Vagina (tissue), 2 donors: Measurements from ENCODE around the gene YLPM1. TPM values are rescaled to one million over a fixed set of nuclear protein-coding genes. Genes with fewer than 3 reads are reported as not detected.

Experiments
- DNase-seq, 2 donors: peaks; one replicate each; pipeline ENCODE4 v3.0.0-alpha.2; 2017; ENCODE audit errors: extremely low spot score in 2 of 2
- H3K27ac ChIP-seq: fragments of 200-600 bp; sonication (generic); one replicate; pipeline ENCODE4 v1.5.1; 2019
- H3K27me3 ChIP-seq: fragments of 200-600 bp; sonication (generic); one replicate; pipeline ENCODE4 v1.5.1; 2019
- H3K36me3 ChIP-seq, 2 donors: fragments of 200-600 bp; sonication (generic); one replicate each; pipeline ENCODE4 v1.5.1; 2017 to 2019
- H3K4me1 ChIP-seq: fragments of 200-600 bp; sonication (generic); one replicate; pipeline ENCODE4 v1.5.1; 2019
- H3K4me3 ChIP-seq, 2 donors: fragments of 200-600 bp; sonication (generic); 1 replicate in 1 of 2; 2 replicates in 1 of 2; pipeline ENCODE4 v1.5.1; 2016 to 2019
- H3K9me3 ChIP-seq: fragments of 200-600 bp; sonication (generic); one replicate; pipeline ENCODE4 v1.5.1; 2019
- CTCF ChIP-seq, 3 experiments: fragments of 450-650 bp in 2 of 3; fragments of 200-600 bp in 1 of 3; sonication (generic) in 1 of 3; IDR thresholded peaks; one replicate each; pipeline ENCODE4 v1.5.1; 2017 to 2019; ENCODE audit warnings: antibody characterized with exemption in 3 of 3, mild to moderate bottlenecking in 2 of 3, moderate library complexity in 2 of 3
- POLR2A ChIP-seq, 2 donors: fragments of 450-650 bp; IDR thresholded peaks; one replicate each; pipeline ENCODE4 v1.6.1; 2017; ENCODE audit warnings: antibody characterized with exemption in 2 of 2, mild to moderate bottlenecking in 2 of 2, moderate library complexity in 2 of 2
- POLR2AphosphoS5 ChIP-seq, 2 donors: sonication (generic); formaldehyde crosslinking; IDR thresholded peaks; one replicate each; pipeline ENCODE4 v1.9.0; 2017; ENCODE audit warnings: antibody characterized with exemption in 2 of 2, mild to moderate bottlenecking in 2 of 2, low read depth in 1 of 2; ENCODE audit not compliant: insufficient read depth in 1 of 2
- intact Hi-C: fragments of 100-400 bp; cut with DNase I; formaldehyde crosslinking; loops from one replicate; pipeline ENCODE4 v1.15.1; 2023
- total RNA-seq: library from RNA; depleted of rRNA; stranded (reverse); fragments of >200 nt; gene quantifications from one replicate; pipeline ENCODE4 v1.2.3, GENCODE V29; 2016

Gene YLPM1
- 50.3 TPM for total RNA-seq

- H3K9me3 ChIP-seq, result no peaks in the 10 kb centered on the region
- no peaks in the 10 kb centered on the region for H3K36me3 ChIP-seq
- H3K27ac ChIP-seq, result peak within 1 kb of the TSS; percentile 87
- H3K4me3 ChIP-seq, result peak within 1 kb of the TSS; percentile 82 to 84
- DNase-seq, result peak in 1 of 2 donors; percentile 88
- H3K4me1 ChIP-seq, result peaks cover 50% of the 10 kb centered on the region
- TF ChIP-seq CTCF (IDR thresholded peaks at IDR 0.05), result peak; percentile 41 to 85 (median 73)
- peak in 1 of 2 donors; percentile 64 for TF ChIP-seq POLR2A (IDR thresholded peaks at IDR 0.05)
- TF ChIP-seq POLR2AphosphoS5 (IDR thresholded peaks at IDR 0.05; ENCODE audit: insufficient read depth in 1 of 2, low read depth in 1 of 2), result peak; percentile 92 to 95
- no peaks in the 10 kb centered on the region for H3K27me3 ChIP-seq
- intact Hi-C loops, result no loop called here
Measured at GRCh38 chr14:74762917-74763802, at the start of gene YLPM1. YLPM1 (plus strand) TSS chr14:74763316; CDS start chr14:74763490, 174 bp downstream.

- no peak for DNase-seq
- peak overlapping the region; percentile 71 for H3K27ac ChIP-seq
- peak overlapping the region; percentile 51 to 67 for H3K4me3 ChIP-seq
- no peaks in the 10 kb centered on the region for H3K27me3 ChIP-seq
- no peaks in the 10 kb centered on the region for H3K9me3 ChIP-seq
- intact Hi-C loops, result loop anchor here (5.0 kb wide), 1 partner anchor 101 kb away; the partner anchor contains the start of gene LTBP2
- no peak for TF ChIP-seq POLR2A (IDR thresholded peaks at IDR 0.05)
- TF ChIP-seq CTCF (IDR thresholded peaks at IDR 0.05), result no peak
- no peak for TF ChIP-seq POLR2AphosphoS5 (IDR thresholded peaks at IDR 0.05; ENCODE audit: insufficient read depth in 1 of 2, low read depth in 1 of 2)
- H3K36me3 ChIP-seq, result peaks cover 0 to 20% of the 10 kb centered on the region in 2 donors
- H3K4me1 ChIP-seq, result peaks cover 35% of the 10 kb centered on the region
Measured at GRCh38 chr14:74713395-74713735, 49.8 kb upstream of the YLPM1 start.

- intact Hi-C loops, result no loop called here
- DNase-seq, result no peak
- H3K4me1 ChIP-seq, result no peaks in the 10 kb centered on the region
- H3K27me3 ChIP-seq, result no peaks in the 10 kb centered on the region
- H3K4me3 ChIP-seq, result no peak overlapping the region
- TF ChIP-seq POLR2AphosphoS5 (IDR thresholded peaks at IDR 0.05; ENCODE audit: insufficient read depth in 1 of 2, low read depth in 1 of 2) (no peak), CTCF (IDR thresholded peaks at IDR 0.05) (no peak), POLR2A (IDR thresholded peaks at IDR 0.05) (no peak)
- no peaks in the 10 kb centered on the region for H3K9me3 ChIP-seq
- H3K36me3 ChIP-seq, result peaks cover 0 to 51% of the 10 kb centered on the region in 2 donors
- no peak overlapping the region for H3K27ac ChIP-seq
Measured at GRCh38 chr14:74720526-74720925, 42.6 kb upstream of the YLPM1 start.

GRCh38 chr14:74723134-74723533 lies 40.0 kb upstream of the YLPM1 start:
- Histone ChIP-seq H3K4me3 (no peak overlapping the region), H3K36me3 (peaks cover 0 to 32% of the 10 kb centered on the region in 2 donors), H3K27ac (no peak overlapping the region), H3K27me3 (no peaks in the 10 kb centered on the region), H3K4me1 (no peaks in the 10 kb centered on the region), H3K9me3 (no peaks in the 10 kb centered on the region)
- intact Hi-C loops, result no loop called here
- DNase-seq, result no peak
- no peak for TF ChIP-seq POLR2A (IDR thresholded peaks at IDR 0.05)
- no peak for TF ChIP-seq CTCF (IDR thresholded peaks at IDR 0.05)
- no peak for TF ChIP-seq POLR2AphosphoS5 (IDR thresholded peaks at IDR 0.05; ENCODE audit: insufficient read depth in 1 of 2, low read depth in 1 of 2)

GRCh38 chr14:74732387-74732786 lies 30.7 kb upstream of the YLPM1 start:
- Histone ChIP-seq H3K4me3 (no peak overlapping the region), H3K36me3 (peaks cover 0 to 56% of the 10 kb centered on the region in 2 donors), H3K27me3 (no peaks in the 10 kb centered on the region), H3K4me1 (no peaks in the 10 kb centered on the region), H3K27ac (no peak overlapping the region), H3K9me3 (no peaks in the 10 kb centered on the region)
- no peak for DNase-seq
- TF ChIP-seq POLR2AphosphoS5 (IDR thresholded peaks at IDR 0.05; ENCODE audit: insufficient read depth in 1 of 2, low read depth in 1 of 2) (no peak), POLR2A (IDR thresholded peaks at IDR 0.05) (no peak), CTCF (IDR thresholded peaks at IDR 0.05) (no peak)
- intact Hi-C loops, result no loop called here
